ENCODE data around the gene ANKRD40.

Gene ANKRD40

DNA sequence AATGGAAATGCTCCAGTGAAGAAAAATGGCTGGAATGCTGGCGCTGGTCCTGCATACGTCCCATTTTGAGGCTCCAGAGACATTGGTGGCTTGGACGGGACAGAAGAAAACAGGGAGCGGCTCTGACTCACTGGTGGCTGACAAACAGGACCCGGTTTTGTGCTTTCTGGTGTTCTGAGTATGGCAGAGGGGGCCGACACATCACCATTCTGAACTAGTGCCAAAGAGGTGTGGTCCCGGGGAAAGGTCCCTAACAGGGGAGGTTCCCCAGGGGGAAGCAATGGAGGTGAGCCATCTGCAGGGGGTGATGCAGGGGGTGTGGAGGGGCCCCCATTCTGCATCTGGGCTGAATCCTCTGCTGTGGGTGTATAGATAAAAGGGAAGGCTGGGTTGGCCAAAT is 8.3 kb downstream of the ANKRD40 start:
- no CpG with 5 or more reads among the region's 7 CpGs for WGBS, 2 donors (ENCODE audit: extremely low coverage in 2 of 2, insufficient read length in 2 of 2, insufficient replicate concordance in 1 of 2)
- H3K14ac ChIP-seq (ENCODE audit: low read length), result no peak overlapping the region
- H3K79me1 ChIP-seq (ENCODE audit: low read depth, low read length), result no peaks in the 10 kb centered on the region
- no peaks in the 10 kb centered on the region for H3K27me3 ChIP-seq (ENCODE audit: control insufficient read depth in 3 of 3, insufficient read depth in 3 of 3, low read depth in 1 of 3, low read length in 3 of 3)
- no peak overlapping the region for H3K4me2 ChIP-seq (ENCODE audit: insufficient read depth, low read length, poor library complexity, severe bottlenecking)
- no peak overlapping the region for H3K9ac ChIP-seq (ENCODE audit: low read depth, low read length, poor library complexity)
- no peak overlapping the region for H2AFZ ChIP-seq (ENCODE audit: low read length)
- no peaks in the 10 kb centered on the region for H3K4me1 ChIP-seq (ENCODE audit: control insufficient read depth in 2 of 2, insufficient read depth in 1 of 2, low read depth in 1 of 2, low read length in 2 of 2)
- no peak overlapping the region for H2BK5ac ChIP-seq (ENCODE audit: low read length)
- no peak overlapping the region for H3K4me3 ChIP-seq (ENCODE audit: low read length in 2 of 2)
- no peak overlapping the region for H3K23ac ChIP-seq (ENCODE audit: low read depth, low read length, poor library complexity)
- no peaks in the 10 kb centered on the region for H3K9me3 ChIP-seq (replicated peaks in 1 of 2; ENCODE audit: control insufficient read depth in 2 of 2, insufficient read depth in 1 of 2, low read depth in 1 of 2, low read length in 2 of 2)
- H4K91ac ChIP-seq (ENCODE audit: low read depth, low read length, poor library complexity), result no peak overlapping the region
- no peak overlapping the region for H3K18ac ChIP-seq (ENCODE audit: low read length)
- H3K36me3 ChIP-seq (replicated peaks in 1 of 2; ENCODE audit: control insufficient read depth in 2 of 2, insufficient read depth in 2 of 2, low read length in 2 of 2), result peaks cover 29 to 97% of the 10 kb centered on the region in 2 donors
- H3K4ac ChIP-seq (ENCODE audit: low read length), result no peak overlapping the region
- no peak overlapping the region for H2BK120ac ChIP-seq (ENCODE audit: low read depth, low read length)
- H4K8ac ChIP-seq (ENCODE audit: low read depth, low read length), result no peak overlapping the region
- no peak overlapping the region for H3K27ac ChIP-seq (replicated peaks; ENCODE audit: low read length)
- DNase-seq (ENCODE audit: low spot score), result no peak
- no peak overlapping the region for H2BK15ac ChIP-seq (ENCODE audit: low read length)
- H2AK5ac ChIP-seq (ENCODE audit: low read depth, low read length), result no peak overlapping the region
- no peak overlapping the region for H2BK12ac ChIP-seq (ENCODE audit: low read length)

DNA sequence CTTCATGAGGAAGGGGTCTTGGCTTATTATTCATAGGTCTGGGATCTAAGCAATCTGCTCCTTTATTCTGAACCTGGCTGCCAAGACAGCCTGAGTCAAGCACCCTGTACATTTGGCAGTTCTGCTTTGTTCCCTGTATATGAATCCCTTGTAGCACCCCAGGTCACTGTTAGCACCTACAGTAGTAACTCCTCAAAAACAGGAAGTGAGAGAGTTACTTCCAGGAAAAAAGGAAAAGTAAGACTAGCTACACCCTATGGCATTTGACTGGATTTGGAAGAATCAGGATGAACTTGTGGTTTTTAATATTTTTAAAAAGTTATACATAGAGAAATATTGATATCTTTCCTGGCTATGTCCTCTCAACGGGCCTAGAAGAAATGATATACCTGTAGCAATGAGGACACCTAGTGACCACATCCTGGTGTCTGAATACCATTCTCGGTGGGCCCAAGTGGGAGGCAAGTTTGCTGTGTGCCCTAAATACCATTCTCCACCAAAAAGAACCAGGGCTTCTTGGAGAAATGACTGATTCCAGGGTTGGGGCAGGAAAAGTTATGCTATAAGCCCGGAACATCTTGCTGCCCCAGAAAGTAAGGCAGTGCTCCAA is 9.9 kb downstream of the ANKRD40 start:
- H3K27me3 ChIP-seq (ENCODE audit: control insufficient read depth in 3 of 3, insufficient read depth in 3 of 3, low read depth in 1 of 3, low read length in 3 of 3), result no peaks in the 10 kb centered on the region

DNA sequence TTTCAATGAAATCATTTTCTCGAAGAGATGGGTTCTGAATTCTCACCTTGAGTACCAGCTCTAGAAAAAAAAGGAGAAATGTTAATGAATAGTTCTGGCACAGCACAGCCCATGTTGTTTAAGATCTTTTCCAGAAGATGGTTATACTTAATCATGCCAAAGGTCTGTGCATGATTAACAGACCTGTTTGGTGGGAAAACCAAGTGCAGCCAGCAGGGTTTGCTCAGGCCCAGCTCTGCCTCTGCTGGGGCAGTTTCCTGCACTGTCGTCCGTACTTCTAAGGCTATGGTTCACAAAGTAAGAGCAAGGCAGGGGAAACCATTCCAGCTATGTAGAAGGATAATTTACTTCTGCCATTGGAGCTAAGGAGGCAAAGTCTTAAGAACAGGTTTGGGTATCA is 10.7 kb downstream of the ANKRD40 start:
- no peak overlapping the region for H3K4ac ChIP-seq (ENCODE audit: low read length)
- H3K36me3 ChIP-seq (replicated peaks in 1 of 2; ENCODE audit: control insufficient read depth in 2 of 2, insufficient read depth in 2 of 2, low read length in 2 of 2), result peaks cover 26 to 94% of the 10 kb centered on the region in 2 donors
- no peaks in the 10 kb centered on the region for H3K9me3 ChIP-seq (replicated peaks in 1 of 2; ENCODE audit: control insufficient read depth in 2 of 2, insufficient read depth in 1 of 2, low read depth in 1 of 2, low read length in 2 of 2)
- no peak overlapping the region for H2BK12ac ChIP-seq (ENCODE audit: low read length)
- H2AFZ ChIP-seq (ENCODE audit: low read length), result no peak overlapping the region
- no peak for DNase-seq (ENCODE audit: low spot score)
- H3K79me1 ChIP-seq (ENCODE audit: low read depth, low read length), result no peaks in the 10 kb centered on the region
- no peak overlapping the region for H3K18ac ChIP-seq (ENCODE audit: low read length)
- H3K9ac ChIP-seq (ENCODE audit: low read depth, low read length, poor library complexity), result no peak overlapping the region
- no peak overlapping the region for H2BK120ac ChIP-seq (ENCODE audit: low read depth, low read length)
- no peak overlapping the region for H3K14ac ChIP-seq (ENCODE audit: low read length)
- H2AK5ac ChIP-seq (ENCODE audit: low read depth, low read length), result no peak overlapping the region
- H4K8ac ChIP-seq (ENCODE audit: low read depth, low read length), result no peak overlapping the region
- H3K27me3 ChIP-seq (ENCODE audit: control insufficient read depth in 3 of 3, insufficient read depth in 3 of 3, low read depth in 1 of 3, low read length in 3 of 3), result no peaks in the 10 kb centered on the region
- no peak overlapping the region for H2BK15ac ChIP-seq (ENCODE audit: low read length)
- H3K4me1 ChIP-seq (ENCODE audit: control insufficient read depth in 2 of 2, insufficient read depth in 1 of 2, low read depth in 1 of 2, low read length in 2 of 2), result peaks cover 0 to 5% of the 10 kb centered on the region in 2 donors
- H4K91ac ChIP-seq (ENCODE audit: low read depth, low read length, poor library complexity), result no peak overlapping the region
- H2BK5ac ChIP-seq (ENCODE audit: low read length), result no peak overlapping the region
- no peak overlapping the region for H3K4me3 ChIP-seq (ENCODE audit: low read length in 2 of 2)
- no peak overlapping the region for H3K23ac ChIP-seq (ENCODE audit: low read depth, low read length, poor library complexity)
- no peak overlapping the region for H3K27ac ChIP-seq (replicated peaks; ENCODE audit: low read length)
- WGBS, 2 donors (ENCODE audit: extremely low coverage in 2 of 2, insufficient read length in 2 of 2, insufficient replicate concordance in 1 of 2), result no CpG with 5 or more reads among the region's 3 CpGs
- H3K4me2 ChIP-seq (ENCODE audit: insufficient read depth, low read length, poor library complexity, severe bottlenecking), result no peak overlapping the region

More for the DNA sequence above, 9.9 kb downstream of the ANKRD40 start:
- Histone ChIP-seq H3K27ac (replicated peaks; ENCODE audit: low read length) (no peak overlapping the region), H4K91ac (ENCODE audit: low read depth, low read length, poor library complexity) (no peak overlapping the region), H3K23ac (ENCODE audit: low read depth, low read length, poor library complexity) (no peak overlapping the region), H3K79me1 (ENCODE audit: low read depth, low read length) (no peaks in the 10 kb centered on the region), H3K4me3 (ENCODE audit: low read length in 2 of 2) (no peak overlapping the region), H2AFZ (ENCODE audit: low read length) (no peak overlapping the region), H2BK15ac (ENCODE audit: low read length) (no peak overlapping the region), H2BK12ac (ENCODE audit: low read length) (no peak overlapping the region), H3K4me2 (ENCODE audit: insufficient read depth, low read length, poor library complexity, severe bottlenecking) (no peak overlapping the region), H3K4ac (ENCODE audit: low read length) (no peak overlapping the region), H3K36me3 (replicated peaks in 1 of 2; ENCODE audit: control insufficient read depth in 2 of 2, insufficient read depth in 2 of 2, low read length in 2 of 2) (peaks cover 24 to 95% of the 10 kb centered on the region in 2 donors), H2BK5ac (ENCODE audit: low read length) (no peak overlapping the region), H3K4me1 (ENCODE audit: control insufficient read depth in 2 of 2, insufficient read depth in 1 of 2, low read depth in 1 of 2, low read length in 2 of 2) (no peaks in the 10 kb centered on the region), H3K18ac (ENCODE audit: low read length) (no peak overlapping the region), H3K14ac (ENCODE audit: low read length) (no peak overlapping the region), H2AK5ac (ENCODE audit: low read depth, low read length) (no peak overlapping the region), H3K9me3 (replicated peaks in 1 of 2; ENCODE audit: control insufficient read depth in 2 of 2, insufficient read depth in 1 of 2, low read depth in 1 of 2, low read length in 2 of 2) (no peaks in the 10 kb centered on the region), H3K9ac (ENCODE audit: low read depth, low read length, poor library complexity) (no peak overlapping the region), H2BK120ac (ENCODE audit: low read depth, low read length) (no peak overlapping the region), H4K8ac (ENCODE audit: low read depth, low read length) (no peak overlapping the region)
- no peak for DNase-seq (ENCODE audit: low spot score)
- no CpG with 5 or more reads among the region's 3 CpGs for WGBS, 2 donors (ENCODE audit: extremely low coverage in 2 of 2, insufficient read length in 2 of 2, insufficient replicate concordance in 1 of 2)

DNA sequence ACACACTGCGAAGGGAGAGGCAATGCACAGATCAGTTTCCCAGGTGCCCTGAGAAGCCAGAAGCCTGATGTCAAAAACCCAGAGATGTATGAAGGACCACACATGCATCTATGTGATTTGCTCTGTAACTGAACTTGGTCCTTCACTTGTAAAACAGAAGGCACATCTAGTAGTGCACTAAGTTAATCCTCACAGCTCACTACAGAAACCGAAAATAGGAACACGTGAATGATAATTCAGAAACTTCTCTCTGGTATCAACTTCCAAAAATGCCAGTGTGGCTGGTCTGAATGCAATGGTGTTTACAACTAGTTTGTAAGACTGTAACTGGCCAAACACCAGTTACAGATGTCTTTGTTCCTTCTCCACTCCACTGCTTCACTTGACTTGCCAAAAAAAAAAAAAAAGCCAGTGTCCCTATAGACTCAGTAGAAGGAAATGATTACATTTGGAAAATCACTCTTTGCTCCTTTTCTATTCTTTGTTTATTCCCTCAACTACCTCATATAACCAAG is 11.3 kb downstream of the ANKRD40 start:
- no CpG with 5 or more reads among the region's 3 CpGs for WGBS, 2 donors (ENCODE audit: extremely low coverage in 2 of 2, insufficient read length in 2 of 2, insufficient replicate concordance in 1 of 2)

More for the DNA sequence above, 11.3 kb downstream of the ANKRD40 start:
- H3K4me2 ChIP-seq (ENCODE audit: insufficient read depth, low read length, poor library complexity, severe bottlenecking), result no peak overlapping the region
- no peak overlapping the region for H4K8ac ChIP-seq (ENCODE audit: low read depth, low read length)
- DNase-seq (ENCODE audit: low spot score), result no peak
- no peaks in the 10 kb centered on the region for H3K27me3 ChIP-seq (ENCODE audit: control insufficient read depth in 3 of 3, insufficient read depth in 3 of 3, low read depth in 1 of 3, low read length in 3 of 3)
- H3K4me1 ChIP-seq (ENCODE audit: control insufficient read depth in 2 of 2, insufficient read depth in 1 of 2, low read depth in 1 of 2, low read length in 2 of 2), result peaks cover 6 to 11% of the 10 kb centered on the region in 2 donors
- H3K27ac ChIP-seq (replicated peaks; ENCODE audit: low read length), result no peak overlapping the region
- no peak overlapping the region for H2BK12ac ChIP-seq (ENCODE audit: low read length)
- no peak overlapping the region for H3K9ac ChIP-seq (ENCODE audit: low read depth, low read length, poor library complexity)
- H3K4me3 ChIP-seq (ENCODE audit: low read length in 2 of 2), result no peak overlapping the region
- H3K23ac ChIP-seq (ENCODE audit: low read depth, low read length, poor library complexity), result no peak overlapping the region
- no peak overlapping the region for H2AFZ ChIP-seq (ENCODE audit: low read length)
- no peak overlapping the region for H2BK5ac ChIP-seq (ENCODE audit: low read length)
- H3K9me3 ChIP-seq (replicated peaks in 1 of 2; ENCODE audit: control insufficient read depth in 2 of 2, insufficient read depth in 1 of 2, low read depth in 1 of 2, low read length in 2 of 2), result no peaks in the 10 kb centered on the region
- no peaks in the 10 kb centered on the region for H3K79me1 ChIP-seq (ENCODE audit: low read depth, low read length)
- no peak overlapping the region for H2BK120ac ChIP-seq (ENCODE audit: low read depth, low read length)
- H3K36me3 ChIP-seq (replicated peaks in 1 of 2; ENCODE audit: control insufficient read depth in 2 of 2, insufficient read depth in 2 of 2, low read length in 2 of 2), result peaks cover 26 to 88% of the 10 kb centered on the region in 2 donors
- H2AK5ac ChIP-seq (ENCODE audit: low read depth, low read length), result no peak overlapping the region
- H2BK15ac ChIP-seq (ENCODE audit: low read length), result no peak overlapping the region
- no peak overlapping the region for H4K91ac ChIP-seq (ENCODE audit: low read depth, low read length, poor library complexity)
- no peak overlapping the region for H3K4ac ChIP-seq (ENCODE audit: low read length)
- no peak overlapping the region for H3K14ac ChIP-seq (ENCODE audit: low read length)
- no peak overlapping the region for H3K18ac ChIP-seq (ENCODE audit: low read length)

All from neuronal stem cell (in vitro differentiated cells).